IMR-90 (cell line): ENCODE measurements around the gene FGF2. TPM values are rescaled to one million over a fixed set of nuclear protein-coding genes. Genes with fewer than 3 reads are reported as not detected.

ENCODE experiments used
- ATAC-seq: fragments of 200-7000 bp; cut with Tn5 transposase; 2 replicates; pipeline ENCODE4 v1.9.1; 2020; ENCODE audit warnings: low read depth, mild to moderate bottlenecking, moderate library complexity
- BruUV-seq: library from RNA; stranded (reverse); fragments of 400-500 nt; replicated peaks from 2 replicates; lab custom pipeline; 2021; lab: Mats Ljungman, UMichigan
- CTCF ChIA-PET: fragments of 300-600 bp; formaldehyde crosslinking; extraction: SDS; loops from one replicate; lab custom pipeline; 2021; ENCODE audit warnings: antibody characterized with exemption; lab: Yijun Ruan, JAX
- POLR2A ChIA-PET: fragments of 300-600 bp; sonication (Branson Sonifier 250); formaldehyde crosslinking; loops from one replicate; lab custom pipeline; 2022; ENCODE audit warnings: antibody characterized with exemption; ENCODE audit not compliant: unreplicated experiment; lab: Charles Lee
- DNase-seq: peaks from one replicate; pipeline ENCODE4 v3.0.0; 2013
- H2AFZ ChIP-seq: replicated peaks from 2 replicates; pipeline ENCODE3; 2013; ENCODE audit warnings: low read length, mild to moderate bottlenecking; ENCODE audit not compliant: poor library complexity
- H2AK5ac ChIP-seq: 2 replicates; pipeline ENCODE4 v1.6.1; 2013; ENCODE audit warnings: low read depth, low read length, inconsistent platforms
- H2AK9ac ChIP-seq: replicated peaks from 2 replicates; pipeline ENCODE3; 2013; ENCODE audit warnings: mild to moderate bottlenecking, low read depth, low read length, moderate library complexity; ENCODE audit not compliant: poor library complexity
- H2BK120ac ChIP-seq: 2 replicates; pipeline ENCODE4 v1.6.1; 2013; ENCODE audit warnings: low read depth, low read length, inconsistent platforms
- H2BK15ac ChIP-seq: 3 replicates; pipeline ENCODE4 v1.6.1; 2013; ENCODE audit warnings: low read depth, low read length, inconsistent platforms
- H2BK20ac ChIP-seq: 2 replicates; pipeline ENCODE4 v1.6.1; 2013; ENCODE audit warnings: low read depth, mild to moderate bottlenecking, inconsistent platforms, low read length, moderate library complexity
- H2BK5ac ChIP-seq: 2 replicates; pipeline ENCODE4 v1.6.1; 2013; ENCODE audit warnings: mild to moderate bottlenecking, low read depth, low read length, inconsistent platforms; ENCODE audit not compliant: poor library complexity, severe bottlenecking
- H3K14ac ChIP-seq: replicated peaks from 2 replicates; pipeline ENCODE4 v1.6.1; 2013; ENCODE audit warnings: low read depth, low read length, inconsistent platforms
- H3K18ac ChIP-seq: 2 replicates; pipeline ENCODE4 v1.6.1; 2013; ENCODE audit warnings: low read depth, low read length, control low read depth
- H3K23ac ChIP-seq: 2 replicates; pipeline ENCODE4 v1.6.1; 2013; ENCODE audit warnings: low read depth, low read length, inconsistent platforms
- H3K27ac ChIP-seq: 2 replicates; pipeline ENCODE4 v1.5.1; 2013; ENCODE audit warnings: mild to moderate bottlenecking, control low read depth, low read length; ENCODE audit not compliant: insufficient read depth
- H3K27me3 ChIP-seq: 2 replicates; pipeline ENCODE4 v1.6.1; 2013; ENCODE audit warnings: low read length; ENCODE audit not compliant: control insufficient read depth, insufficient read depth
- H3K36me3 ChIP-seq: 2 replicates; pipeline ENCODE4 v1.6.1; 2013; ENCODE audit warnings: low read length, mixed read lengths; ENCODE audit not compliant: control insufficient read depth, insufficient read depth
- H3K4ac ChIP-seq: 2 replicates; pipeline ENCODE4 v1.6.1; 2013; ENCODE audit warnings: low read depth, low read length, inconsistent platforms
- H3K4me1 ChIP-seq: 2 replicates; pipeline ENCODE4 v1.6.1; 2013; ENCODE audit warnings: low read length, mixed read lengths; ENCODE audit not compliant: control insufficient read depth, insufficient read depth
- H3K4me2 ChIP-seq: 2 replicates; pipeline ENCODE4 v1.6.1; 2013; ENCODE audit warnings: low read depth, mild to moderate bottlenecking, control low read depth, low read length, moderate library complexity
- H3K4me3 ChIP-seq: 2 replicates; pipeline ENCODE4 v1.5.1; 2013; ENCODE audit warnings: low read depth, mild to moderate bottlenecking, control low read depth, low read length, moderate library complexity; ENCODE audit not compliant: insufficient read depth
- H3K56ac ChIP-seq: 2 replicates; pipeline ENCODE4 v1.6.1; 2013; ENCODE audit warnings: low read length, inconsistent platforms; ENCODE audit not compliant: insufficient read depth; ENCODE audit errors: extremely low read depth
- H3K79me1 ChIP-seq, 2 experiments: 2 replicates each; pipeline ENCODE4 v1.6.1; 2013; ENCODE audit warnings: low read length in 2 of 2, inconsistent platforms in 1 of 2, low read depth in 1 of 2
- H3K9ac ChIP-seq: 2 replicates; pipeline ENCODE4 v1.6.1; 2013; ENCODE audit warnings: low read depth, low read length, control low read depth
- H3K9me1 ChIP-seq: 2 replicates; pipeline ENCODE4 v1.6.1; 2013; ENCODE audit warnings: low read length, inconsistent platforms; ENCODE audit not compliant: insufficient read depth
- H3K9me3 ChIP-seq: 2 replicates; pipeline ENCODE4 v1.6.1; 2013; ENCODE audit warnings: low read length; ENCODE audit not compliant: control insufficient read depth, insufficient read depth
- H4K20me1 ChIP-seq: 2 replicates; pipeline ENCODE4 v1.6.1; 2013; ENCODE audit warnings: low read length, inconsistent platforms; ENCODE audit not compliant: insufficient read depth
- H4K5ac ChIP-seq: 2 replicates; pipeline ENCODE4 v1.6.1; 2013; ENCODE audit warnings: mild to moderate bottlenecking, low read depth, low read length, control low read depth
- H4K8ac ChIP-seq, 2 experiments: 2 replicates each; pipeline ENCODE4 v1.6.1; 2013; ENCODE audit warnings: low read depth in 2 of 2, low read length in 2 of 2, control low read depth in 1 of 2, inconsistent platforms in 1 of 2
- H4K91ac ChIP-seq: 2 replicates; pipeline ENCODE4 v1.6.1; 2013; ENCODE audit warnings: low read depth, low read length, inconsistent platforms; ENCODE audit not compliant: insufficient read depth
- CHD1 ChIP-seq: IDR thresholded peaks from 2 replicates; pipeline ENCODE4 v1.6.1; 2012; ENCODE audit warnings: low read depth, low read length, improper control_type of control experiment
- POLR2A ChIP-seq: IDR thresholded peaks from 2 replicates; pipeline ENCODE4 v1.6.1; 2012; ENCODE audit warnings: mild to moderate bottlenecking, low read depth, low read length
- RAD21 ChIP-seq: IDR thresholded peaks from 2 replicates; pipeline ENCODE4 v1.6.1; 2012; ENCODE audit warnings: low read length, improper control_type of control experiment
- RFX5 ChIP-seq: IDR thresholded peaks from 2 replicates; pipeline ENCODE4 v1.8.0; 2012; ENCODE audit warnings: low read depth, mild to moderate bottlenecking, low read length, moderate library complexity
- SMC3 ChIP-seq: fragments of 150-350 bp; IDR thresholded peaks from 2 replicates; pipeline ENCODE4 v1.6.1; 2016; ENCODE audit warnings: low read depth, mild to moderate bottlenecking, antibody characterized with exemption, low read length, moderate library complexity
- USF2 ChIP-seq: fragments of 150-350 bp; IDR thresholded peaks from 2 replicates; pipeline ENCODE4 v1.6.1; 2017; ENCODE audit warnings: mild to moderate bottlenecking, antibody characterized with exemption, low read length, low read depth
- WGBS, 2 experiments: methylation state at CpG; one replicate each; pipeline versions ENCODE4 v1.1.5 to v1.1.7; 2013; ENCODE audit warnings: missing lambda C conversion rate in 2 of 2; ENCODE audit not compliant: insufficient read length in 1 of 2; ENCODE audit errors: extremely low coverage in 2 of 2; 5-methylcytosine and 5-hydroxymethylcytosine counted together
- dilution Hi-C: fragments of 300-500 bp; cut with HindIII; formaldehyde crosslinking; loops from one replicate; pipeline ENCODE4 v1.14.3; 2018; ENCODE audit warnings: low sequenced_read_pairs; ENCODE audit not compliant: unreplicated experiment
- in situ Hi-C: fragments of 300-500 bp; cut with MboI; formaldehyde crosslinking; loops from 3 replicates; pipeline ENCODE4 v1.14.3; 2019; ENCODE audit warnings: low sequenced_read_pairs, inconsistent platforms, mixed read lengths
- intact Hi-C: fragments of 100-400 bp; cut with micrococcal nuclease; formaldehyde crosslinking; loops from 2 replicates; pipeline ENCODE4 v1.10.0; 2022
- polyA plus RNA-seq, 3 experiments: library from polyadenylated mRNA; depleted of rRNA; stranded (reverse); fragments of >200 nt; gene quantifications; 2 replicates each; pipeline ENCODE4 v1.2.3, GENCODE V29; 2012; ENCODE audit warnings: low replicate concordance in 1 of 3
- total RNA-seq: library from RNA; depleted of rRNA; stranded (reverse); fragments of >200 nt; gene quantifications from 2 replicates; pipeline ENCODE4 v1.2.3, GENCODE V29; 2012

FGF2 gene
- total and polyA plus RNA-seq, 2 of the 4 experiments (the other 2 are of a cell fraction): 12.9 to 27.1 TPM

- Histone ChIP-seq H3K18ac (no peak overlapping the region), H4K91ac (no peak overlapping the region), H2AK9ac (no peak overlapping the region), H3K4ac (0 out of 2 replicates have a peak overlapping the region, but pooled peaks have one; percentile 29), H3K9me3 (no peaks in the 10 kb centered on the region), H3K27ac (no peak overlapping the region), H3K4me1 (peaks cover 6% of the 10 kb centered on the region), H3K27me3 (no peaks in the 10 kb centered on the region), H4K20me1 (no peaks in the 10 kb centered on the region), H3K36me3 (peaks cover 16% of the 10 kb centered on the region), H4K8ac (no peak overlapping the region), H2BK20ac (no peak overlapping the region), H3K14ac (no peak overlapping the region), H3K56ac (no peak overlapping the region), H2BK15ac (no peak overlapping the region), H3K9me1 (0 out of 2 replicates have a peak, but pooled peaks cover 2% of the 10 kb centered on the region), H3K79me1 (peaks cover 28 to 56% of the 10 kb centered on the region in 2 experiments), H2AK5ac (no peak overlapping the region), H3K23ac (no peak overlapping the region), H3K9ac (no peak overlapping the region), H3K4me2 (no peak overlapping the region), H4K5ac (no peak overlapping the region), H2BK120ac (no peak overlapping the region), H2BK5ac (no peak overlapping the region), H3K4me3 (no peak overlapping the region), H2AFZ (no peak overlapping the region)
- CTCF ChIA-PET: no interaction called here
- no TSS peak for BruUV-seq
- ATAC-seq (no peak), DNase-seq (no peak)
- TF ChIP-seq RFX5: no peak
- TF ChIP-seq USF2: no peak
- no peak for TF ChIP-seq CHD1
- no peak for TF ChIP-seq RAD21
- no peak for TF ChIP-seq POLR2A
- TF ChIP-seq SMC3: no peak
- dilution Hi-C loops (no loop called here), intact Hi-C loops (no loop called here), in situ Hi-C loops (no loop called here)
- POLR2A ChIA-PET: no interaction called here
- WGBS, 2 experiments: no CpG with 5 or more reads among the region's 1 CpG
Observed at GRCh38 chr4:122889726-122890125, 63.1 kb downstream of the FGF2 start.
